DOHH2 (cell line): ENCODE measurements around the gene MSANTD4.

ENCODE experiments used
- H3F3A ChIP-seq: fragments of 200-600 bp; sonication (generic), shearing (Covaris generic); 2 replicates; pipeline ENCODE4 v1.6.0; 2016; ENCODE audit warnings: antibody characterized with exemption, mild to moderate bottlenecking; ENCODE audit not compliant: control insufficient read depth, insufficient read depth
- H3K27ac ChIP-seq: fragments of 200-600 bp; sonication (generic); 2 replicates; pipeline ENCODE4 v1.5.1; 2014; ENCODE audit warnings: low read depth, mild to moderate bottlenecking, low read length, moderate library complexity
- H3K27me3 ChIP-seq: fragments of 200-600 bp; sonication (generic); 2 replicates; pipeline ENCODE4 v1.6.1; 2014; ENCODE audit warnings: mild to moderate bottlenecking, low read length, mixed read lengths; ENCODE audit not compliant: control insufficient read depth
- H3K36me3 ChIP-seq: fragments of 200-600 bp; sonication (generic); 2 replicates; pipeline ENCODE4 v1.6.1; 2014; ENCODE audit warnings: mild to moderate bottlenecking, low read length, moderate library complexity, mixed read lengths; ENCODE audit not compliant: control insufficient read depth
- H3K4me1 ChIP-seq: fragments of 200-600 bp; sonication (generic); 2 replicates; pipeline ENCODE4 v1.6.1; 2014; ENCODE audit warnings: mild to moderate bottlenecking, low read length, mixed read lengths; ENCODE audit not compliant: control insufficient read depth
- H3K4me2 ChIP-seq: fragments of 200-600 bp; sonication (generic); 2 replicates; pipeline ENCODE4 v1.6.0; 2014; ENCODE audit warnings: mild to moderate bottlenecking, low read length, moderate library complexity
- H3K4me3 ChIP-seq: fragments of 200-600 bp; sonication (generic); 2 replicates; pipeline ENCODE4 v1.5.1; 2014; ENCODE audit warnings: mild to moderate bottlenecking, low read length, mixed read lengths
- H3K79me2 ChIP-seq: fragments of 200-600 bp; sonication (generic); 2 replicates; pipeline ENCODE4 v1.6.1; 2014; ENCODE audit warnings: mild to moderate bottlenecking, low read length, mixed read lengths; ENCODE audit not compliant: control insufficient read depth
- H3K9me2 ChIP-seq: fragments of 200-600 bp; sonication (generic); replicated peaks from 2 replicates; pipeline ENCODE4 v1.6.1; 2014; ENCODE audit warnings: mild to moderate bottlenecking, low read length, mixed read lengths; ENCODE audit not compliant: control insufficient read depth
- H3K9me3 ChIP-seq: fragments of 200-600 bp; sonication (generic); 2 replicates; pipeline ENCODE4 v1.6.1; 2014; ENCODE audit warnings: antibody characterized with exemption, low read length, mixed read lengths; ENCODE audit not compliant: control insufficient read depth, insufficient read depth
- H4K20me1 ChIP-seq: fragments of 200-600 bp; sonication (generic); 2 replicates; pipeline ENCODE4 v1.6.0; 2014; ENCODE audit warnings: low read depth, mild to moderate bottlenecking, antibody characterized with exemption, low read length, moderate library complexity; ENCODE audit not compliant: control insufficient read depth, insufficient read depth
- EZH2phosphoT487 ChIP-seq: fragments of 200-600 bp; sonication (generic); IDR thresholded peaks from 2 replicates; pipeline ENCODE4 v1.6.1; 2017; ENCODE audit warnings: borderline replicate concordance, mild to moderate bottlenecking, antibody characterized with exemption, low read length, moderate library complexity, mixed read lengths
- TF ChIP-seq, protein P1 (sequence below): fragments of 200-600 bp; sonication (generic); IDR thresholded peaks from one replicate; pipeline ENCODE4 v1.5.1; 2014; ENCODE audit warnings: antibody characterized with exemption, mild to moderate bottlenecking, low read depth, low read length; ENCODE audit not compliant: poor library complexity, severe bottlenecking

Gene MSANTD4

DNA sequence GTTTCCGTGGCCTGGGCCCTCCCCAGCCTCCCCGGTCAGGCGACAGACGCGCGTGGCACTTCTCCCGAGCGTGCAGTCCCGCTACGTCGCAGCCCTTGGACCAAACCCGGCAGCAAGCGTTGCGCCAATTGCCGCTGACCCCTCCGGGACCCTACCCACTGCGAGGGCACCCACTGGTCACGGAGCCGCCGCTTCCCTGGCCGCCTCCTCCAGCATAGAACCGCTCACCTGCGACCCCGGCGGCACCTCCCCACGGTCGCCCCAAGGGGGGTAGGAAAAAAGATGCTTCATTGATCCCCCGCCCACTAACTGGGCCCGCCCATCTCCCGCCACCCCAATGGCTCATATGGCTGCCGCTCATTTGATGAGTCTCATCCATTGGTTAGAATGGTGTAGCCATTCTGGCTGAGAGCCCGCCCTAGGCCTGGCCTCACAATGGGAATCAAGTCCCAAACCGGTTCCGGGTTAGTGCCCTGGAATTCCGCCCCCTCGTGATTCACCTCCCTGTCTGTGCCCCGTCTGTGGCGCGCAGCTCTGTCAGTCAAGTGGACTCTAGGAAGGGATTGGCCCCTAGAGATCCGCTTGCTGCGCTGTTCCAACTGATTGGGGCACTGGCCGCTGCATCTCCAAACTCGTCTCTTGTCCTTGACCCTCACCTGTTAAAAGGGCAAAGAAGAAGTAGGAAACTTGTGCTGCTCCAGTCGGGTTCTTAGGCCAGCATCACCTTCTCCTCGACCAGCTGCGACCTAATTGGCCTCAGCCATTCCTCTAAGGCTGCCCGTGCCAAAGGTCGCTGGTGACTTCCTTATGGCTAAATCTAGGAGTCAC is at the start of gene MSANTD4:
Gene MSANTD4, minus strand, starts transcription at position 274 of the 828 bp plus-strand sequence. CDS start 11,323 bp downstream, outside the sequence.
- Histone ChIP-seq H3K9me3 (no peaks in the 10 kb centered on the region), H4K20me1 (no peaks in the 10 kb centered on the region), H3K4me2 (peak within 1 kb of the TSS; percentile 95), H3K27ac (peak within 1 kb of the TSS; percentile 49), H3K4me3 (peak within 1 kb of the TSS; percentile 94), H3K36me3 (peaks cover 40% of the 10 kb centered on the region), H3K27me3 (no peaks in the 10 kb centered on the region), H3K4me1 (peaks cover 35% of the 10 kb centered on the region), H3K79me2 (peaks cover 47% of the 10 kb centered on the region), H3K9me2 (no peaks in the 10 kb centered on the region), H3F3A (0 out of 2 replicates have a peak, but pooled peaks cover 5% of the 10 kb centered on the region)
- TF ChIP-seq EZH2phosphoT487 = no peak
- TF ChIP-seq, protein P1, sequence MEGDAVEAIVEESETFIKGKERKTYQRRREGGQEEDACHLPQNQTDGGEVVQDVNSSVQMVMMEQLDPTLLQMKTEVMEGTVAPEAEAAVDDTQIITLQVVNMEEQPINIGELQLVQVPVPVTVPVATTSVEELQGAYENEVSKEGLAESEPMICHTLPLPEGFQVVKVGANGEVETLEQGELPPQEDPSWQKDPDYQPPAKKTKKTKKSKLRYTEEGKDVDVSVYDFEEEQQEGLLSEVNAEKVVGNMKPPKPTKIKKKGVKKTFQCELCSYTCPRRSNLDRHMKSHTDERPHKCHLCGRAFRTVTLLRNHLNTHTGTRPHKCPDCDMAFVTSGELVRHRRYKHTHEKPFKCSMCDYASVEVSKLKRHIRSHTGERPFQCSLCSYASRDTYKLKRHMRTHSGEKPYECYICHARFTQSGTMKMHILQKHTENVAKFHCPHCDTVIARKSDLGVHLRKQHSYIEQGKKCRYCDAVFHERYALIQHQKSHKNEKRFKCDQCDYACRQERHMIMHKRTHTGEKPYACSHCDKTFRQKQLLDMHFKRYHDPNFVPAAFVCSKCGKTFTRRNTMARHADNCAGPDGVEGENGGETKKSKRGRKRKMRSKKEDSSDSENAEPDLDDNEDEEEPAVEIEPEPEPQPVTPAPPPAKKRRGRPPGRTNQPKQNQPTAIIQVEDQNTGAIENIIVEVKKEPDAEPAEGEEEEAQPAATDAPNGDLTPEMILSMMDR = no peak

- Histone ChIP-seq H3K79me2 (no peaks in the 10 kb centered on the region), H3K9me2 (no peaks in the 10 kb centered on the region), H3F3A (no peaks in the 10 kb centered on the region), H3K27ac (no peak overlapping the region), H3K4me2 (no peak overlapping the region), H3K4me1 (peaks cover under 1% of the 10 kb centered on the region), H4K20me1 (no peaks in the 10 kb centered on the region), H3K36me3 (no peaks in the 10 kb centered on the region), H3K4me3 (no peak overlapping the region), H3K9me3 (no peaks in the 10 kb centered on the region), H3K27me3 (no peaks in the 10 kb centered on the region)
- TF ChIP-seq, protein P1 = no peak
- no peak for TF ChIP-seq EZH2phosphoT487
Observed at GRCh38 chr11:106070606-106071005, 48.6 kb upstream of the MSANTD4 start.

GRCh38 chr11:106063009-106063408 is 41.0 kb upstream of the MSANTD4 start:
- H3K9me3 ChIP-seq = no peaks in the 10 kb centered on the region
- no peak overlapping the region for H3K4me2 ChIP-seq
- no peak overlapping the region for H3K4me3 ChIP-seq
- H3F3A ChIP-seq = no peaks in the 10 kb centered on the region
- H3K9me2 ChIP-seq = no peaks in the 10 kb centered on the region
- no peaks in the 10 kb centered on the region for H3K27me3 ChIP-seq
- H3K79me2 ChIP-seq = no peaks in the 10 kb centered on the region
- H3K36me3 ChIP-seq = no peaks in the 10 kb centered on the region
- H3K27ac ChIP-seq = no peak overlapping the region
- no peak for TF ChIP-seq EZH2phosphoT487
- TF ChIP-seq, protein P1 = no peak
- no peaks in the 10 kb centered on the region for H3K4me1 ChIP-seq
- no peaks in the 10 kb centered on the region for H4K20me1 ChIP-seq
